Body of pancreas (tissue), 4 donors: ENCODE results near the gene BLOC1S1. TPM values are rescaled to one million over a fixed set of nuclear protein-coding genes. Genes with fewer than 3 reads are reported as not detected.
"Not testable (repeated sequence)": the region's sequence is repeated elsewhere in the genome, so short reads cannot be mapped to it uniquely, and the experiment has no call there.

Source experiments
- ATAC-seq: fragments of 150-250 bp; one replicate; pipeline ENCODE4 v1.9.1; 2016
- DNase-seq, 4 donors: peaks; one replicate each; pipeline ENCODE4 v3.0.0-alpha.2; 2019
- H3K27ac ChIP-seq, 4 donors: fragments of 200-600 bp; sonication (generic); 1 replicate in 3 of 4; 2 replicates in 1 of 4; pipeline versions ENCODE4 v1.5.1 to v1.6.1; 2016 to 2019; ENCODE audit warnings: mild to moderate bottlenecking in 1 of 4, mixed read lengths in 1 of 4, moderate library complexity in 1 of 4
- H3K27me3 ChIP-seq, 2 donors: fragments of 200-600 bp; sonication (generic); one replicate each; pipeline ENCODE4 v1.6.0; 2016; ENCODE audit warnings: mild to moderate bottlenecking in 1 of 2
- H3K36me3 ChIP-seq, 2 donors: fragments of 200-600 bp; sonication (generic); replicated peaks in 1 of 2; 2 replicates each; pipeline ENCODE4 v1.5.1; 2016; ENCODE audit warnings: low read depth in 2 of 2; ENCODE audit not compliant: insufficient read depth in 1 of 2
- H3K4me1 ChIP-seq: fragments of 200-600 bp; sonication (generic); one replicate; pipeline ENCODE4 v1.6.0; 2016
- H3K4me3 ChIP-seq, 2 donors: fragments of 200-600 bp; sonication (generic); 1 replicate in 1 of 2; 2 replicates in 1 of 2; pipeline ENCODE4 v1.5.1; 2016 to 2019
- H3K9me3 ChIP-seq, 3 donors: fragments of 200-600 bp; sonication (generic); 1 replicate in 2 of 3; 2 replicates in 1 of 3; pipeline ENCODE4 v1.5.1; 2016
- POLR2A ChIP-seq, 3 donors: fragments of 450-650 bp; IDR thresholded peaks; one replicate each; pipeline ENCODE4 v1.6.1; 2016; ENCODE audit warnings: antibody characterized with exemption in 3 of 3, mild to moderate bottlenecking in 2 of 3
- WGBS, 2 donors: methylation state at CpG; one replicate each; pipeline ENCODE4 v1.1.5; 2017; 5-methylcytosine and 5-hydroxymethylcytosine counted together
- intact Hi-C: fragments of 100-400 bp; cut with DNase I; formaldehyde crosslinking; loops from one replicate; pipeline ENCODE4 v1.15.1; 2023
- total RNA-seq, 2 donors: library from RNA; depleted of rRNA; stranded (reverse); fragments of >200 nt; gene quantifications; one replicate each; pipeline ENCODE4 v1.1.0, GENCODE V29; 2016
- TF ChIP-seq, protein P1 (sequence below), 7 experiments: fragments of 450-650 bp in 4 of 7; fragments of 200-600 bp in 3 of 7; sonication (generic) in 3 of 7; IDR thresholded peaks; one replicate each; pipeline ENCODE4 v1.5.1; 2016 to 2019; ENCODE audit warnings: antibody characterized with exemption in 7 of 7

Gene BLOC1S1
- total RNA-seq, 2 donors from 2014 or later = 86.1 to 105 TPM

GRCh38 chr12:55746913-55747231, 31.0 kb downstream of the BLOC1S1 start:
- H3K4me1 ChIP-seq = peaks cover 23% of the 10 kb centered on the region
- TF ChIP-seq, protein P1, sequence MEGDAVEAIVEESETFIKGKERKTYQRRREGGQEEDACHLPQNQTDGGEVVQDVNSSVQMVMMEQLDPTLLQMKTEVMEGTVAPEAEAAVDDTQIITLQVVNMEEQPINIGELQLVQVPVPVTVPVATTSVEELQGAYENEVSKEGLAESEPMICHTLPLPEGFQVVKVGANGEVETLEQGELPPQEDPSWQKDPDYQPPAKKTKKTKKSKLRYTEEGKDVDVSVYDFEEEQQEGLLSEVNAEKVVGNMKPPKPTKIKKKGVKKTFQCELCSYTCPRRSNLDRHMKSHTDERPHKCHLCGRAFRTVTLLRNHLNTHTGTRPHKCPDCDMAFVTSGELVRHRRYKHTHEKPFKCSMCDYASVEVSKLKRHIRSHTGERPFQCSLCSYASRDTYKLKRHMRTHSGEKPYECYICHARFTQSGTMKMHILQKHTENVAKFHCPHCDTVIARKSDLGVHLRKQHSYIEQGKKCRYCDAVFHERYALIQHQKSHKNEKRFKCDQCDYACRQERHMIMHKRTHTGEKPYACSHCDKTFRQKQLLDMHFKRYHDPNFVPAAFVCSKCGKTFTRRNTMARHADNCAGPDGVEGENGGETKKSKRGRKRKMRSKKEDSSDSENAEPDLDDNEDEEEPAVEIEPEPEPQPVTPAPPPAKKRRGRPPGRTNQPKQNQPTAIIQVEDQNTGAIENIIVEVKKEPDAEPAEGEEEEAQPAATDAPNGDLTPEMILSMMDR (IDR thresholded peaks at IDR 0.05) = no peak
- TF ChIP-seq POLR2A (IDR thresholded peaks at IDR 0.05) = no peak
- H3K27ac ChIP-seq = no peak overlapping the region
- no peak overlapping the region for H3K4me3 ChIP-seq
- H3K27me3 ChIP-seq = no peaks in the 10 kb centered on the region
- ATAC-seq (no peak), DNase-seq (no peak)
- H3K36me3 ChIP-seq = peaks cover under 1 to 3% of the 10 kb centered on the region in 2 donors
- H3K9me3 ChIP-seq = no peaks in the 10 kb centered on the region
- intact Hi-C loops = loop anchor here (10.0 kb wide), 3 partner anchors 78 to 288 kb away; partner anchors contain the start of gene DNAJC14

DNA sequence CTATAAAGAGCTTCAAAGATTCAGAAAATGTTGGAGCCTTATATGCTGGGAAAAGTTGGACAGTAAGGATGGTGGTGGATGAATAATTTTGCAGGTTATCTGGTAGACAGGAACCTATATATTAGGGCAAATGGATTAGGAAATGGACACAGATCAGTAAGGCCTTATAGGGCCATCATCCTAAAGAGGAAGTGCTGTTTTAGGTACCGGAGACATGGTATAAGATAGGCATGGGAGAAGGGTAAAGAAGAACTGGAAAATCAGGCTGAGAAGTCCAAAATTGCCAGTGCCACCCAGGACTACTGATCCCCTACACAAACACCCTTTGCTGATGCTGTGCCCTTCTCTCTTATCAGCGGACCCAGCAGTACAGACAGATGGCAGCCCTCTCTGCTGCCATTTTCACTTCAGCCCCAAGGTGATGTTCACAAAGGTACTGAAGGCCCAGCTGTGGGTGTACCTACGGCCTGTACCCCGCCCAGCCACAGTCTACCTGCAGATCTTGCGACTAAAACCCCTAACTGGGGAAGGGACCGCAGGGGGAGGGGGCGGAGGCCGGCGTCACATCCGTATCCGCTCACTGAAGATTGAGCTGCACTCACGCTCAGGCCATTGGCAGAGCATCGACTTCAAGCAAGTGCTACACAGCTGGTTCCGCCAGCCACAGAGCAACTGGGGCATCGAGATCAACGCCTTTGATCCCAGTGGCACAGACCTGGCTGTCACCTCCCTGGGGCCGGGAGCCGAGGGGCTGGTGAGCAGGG, 32.6 kb downstream of the BLOC1S1 start:
- 86 to 90% methylated on average over 6 to 18 of the region's 18 CpGs for WGBS, 2 donors
- no peak for TF ChIP-seq POLR2A (IDR thresholded peaks at IDR 0.05)
- TF ChIP-seq, protein P1 (IDR thresholded peaks at IDR 0.05) = no peak
- H3K9me3 ChIP-seq = no peaks in the 10 kb centered on the region
- intact Hi-C loops = loop anchor here (10.0 kb wide), 3 partner anchors 76 to 286 kb away; partner anchors contain the start of gene DNAJC14
- H3K27me3 ChIP-seq = no peaks in the 10 kb centered on the region
- DNase-seq (no peak), ATAC-seq (no peak)
- H3K36me3 ChIP-seq = peaks cover 3 to 6% of the 10 kb centered on the region in 2 donors
- H3K4me1 ChIP-seq = peaks cover 20% of the 10 kb centered on the region
- no peak overlapping the region for H3K4me3 ChIP-seq
- no peak overlapping the region for H3K27ac ChIP-seq

- H3K4me1 ChIP-seq = no peaks in the 10 kb centered on the region
- H3K9me3 ChIP-seq = no peaks in the 10 kb centered on the region
- no peak for DNase-seq
- no peak for ATAC-seq
- intact Hi-C loops = no loop called here
- no peak overlapping the region for H3K4me3 ChIP-seq
- H3K36me3 ChIP-seq = peaks cover 6 to 30% of the 10 kb centered on the region in 2 donors
- WGBS, 2 donors = 66 to 69% methylated on average over 2 of the region's 2 CpGs
- H3K27ac ChIP-seq = no peak overlapping the region
- TF ChIP-seq, protein P1 (IDR thresholded peaks at IDR 0.05) = no peak
- TF ChIP-seq POLR2A (IDR thresholded peaks at IDR 0.05) = no peak
- no peaks in the 10 kb centered on the region for H3K27me3 ChIP-seq
These were observed 39.4 kb downstream of the BLOC1S1 start for GRCh38 chr12:55755246-55755645.

- TF ChIP-seq, protein P1 (IDR thresholded peaks at IDR 0.05) = no peak
- no peak for TF ChIP-seq POLR2A (IDR thresholded peaks at IDR 0.05)
- H3K27me3 ChIP-seq = no peaks in the 10 kb centered on the region
- no peak overlapping the region for H3K27ac ChIP-seq
- H3K9me3 ChIP-seq = no peaks in the 10 kb centered on the region
- H3K4me1 ChIP-seq = no peaks in the 10 kb centered on the region
- 70 to 84% methylated on average over 2 of the region's 2 CpGs for WGBS, 2 donors
- intact Hi-C loops = no loop called here
- peaks cover 0 to 28% of the 10 kb centered on the region in 2 donors for H3K36me3 ChIP-seq
- ATAC-seq = no peak
- no peak for DNase-seq
- H3K4me3 ChIP-seq = no peak overlapping the region
These were observed 41.9 kb downstream of the BLOC1S1 start for GRCh38 chr12:55757701-55758100.

DNA sequence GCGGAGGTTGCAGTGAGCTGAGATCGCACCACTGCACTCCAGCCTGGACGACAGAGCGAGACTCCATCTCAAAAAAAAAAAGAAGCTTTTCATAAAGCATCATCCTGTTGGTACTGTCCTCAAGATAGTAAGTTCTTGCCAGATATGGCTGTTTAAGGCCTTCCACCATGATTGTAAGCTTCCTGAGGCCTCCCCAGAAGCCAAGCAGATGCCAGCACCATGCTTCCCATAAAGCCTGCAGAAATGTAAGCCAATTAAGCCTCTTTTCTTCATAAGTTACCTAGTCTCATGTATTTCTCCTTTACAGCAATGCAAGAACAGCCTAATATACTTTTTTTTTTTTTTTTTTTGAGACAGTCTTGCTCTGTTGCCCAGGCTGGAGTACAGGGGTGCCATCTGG, 42.7 kb downstream of the BLOC1S1 start:
- WGBS, 2 donors = 93 to 100% methylated on average over 3 to 4 of the region's 4 CpGs
- intact Hi-C loops, H3K4me1 ChIP-seq, H3K27ac ChIP-seq, H3K9me3 ChIP-seq, ATAC-seq, H3K27me3 ChIP-seq, H3K4me3 ChIP-seq, DNase-seq: not testable (repeated sequence)
- peaks cover 0 to 28% of the 10 kb centered on the region in 2 donors for H3K36me3 ChIP-seq
